H1 (cell line): Measurements from ENCODE around the gene PDZD2. TPM values are rescaled to one million over a fixed set of nuclear protein-coding genes. Genes with fewer than 3 reads are reported as not detected.

Source experiments
- CTCF ChIA-PET: fragments of 300-600 bp; sonication (Branson Sonifier 250); formaldehyde crosslinking; loops from one replicate; lab custom pipeline; 2021; ENCODE audit not compliant: partially characterized antibody; lab: Charles Lee
- POLR2A ChIA-PET: fragments of 300-600 bp; sonication (Branson Sonifier 250); formaldehyde crosslinking; loops from one replicate; lab custom pipeline; 2021; ENCODE audit warnings: inconsistent platforms; ENCODE audit not compliant: partially characterized antibody; lab: Charles Lee
- DNase-seq, 2 experiments: peaks; one replicate each; pipeline versions ENCODE4 v3.0.0 to v3.0.0-alpha.2; 2010 to 2022; ENCODE audit warnings: low spot score in 2 of 2, low read depth in 1 of 2, mixed read lengths in 1 of 2
- FAIRE-seq: peaks from 2 replicates; lab custom pipeline; 2011; peaks lifted over from hg19 to GRCh38; lab: Jason Lieb, UNC
- H2AFZ ChIP-seq: 2 replicates; pipeline ENCODE4 v1.8.1; 2012; ENCODE audit warnings: low read length, inconsistent platforms
- H2AK5ac ChIP-seq: 2 replicates; pipeline ENCODE4 v1.6.1; 2013; ENCODE audit warnings: low read depth, low read length
- H2BK120ac ChIP-seq: replicated peaks from 2 replicates; pipeline ENCODE3; 2013; ENCODE audit warnings: low read depth, low read length, inconsistent platforms
- H2BK12ac ChIP-seq: 2 replicates; pipeline ENCODE4 v1.6.1; 2013; ENCODE audit warnings: low read depth, low read length
- H2BK15ac ChIP-seq: 2 replicates; pipeline ENCODE4 v1.6.1; 2013; ENCODE audit warnings: low read length
- H2BK20ac ChIP-seq: 2 replicates; pipeline ENCODE4 v1.6.1; 2013; ENCODE audit warnings: low read length
- H2BK5ac ChIP-seq: 2 replicates; pipeline ENCODE4 v1.6.1; 2013; ENCODE audit warnings: low read depth, low read length
- H3K14ac ChIP-seq: 2 replicates; pipeline ENCODE4 v1.6.1; 2013; ENCODE audit warnings: inconsistent platforms; ENCODE audit not compliant: insufficient read length
- H3K18ac ChIP-seq: 2 replicates; pipeline ENCODE4 v1.6.1; 2013; ENCODE audit warnings: low read length; ENCODE audit errors: extremely low read depth
- H3K23ac ChIP-seq: 2 replicates; pipeline ENCODE4 v1.6.1; 2013; ENCODE audit warnings: inconsistent platforms; ENCODE audit not compliant: insufficient read length
- H3K23me2 ChIP-seq: 2 replicates; pipeline ENCODE4 v1.6.1; 2013; ENCODE audit warnings: low read depth, low read length
- H3K27ac ChIP-seq: 2 replicates; pipeline ENCODE4 v1.6.1; 2011; ENCODE audit warnings: low read depth, low read length, inconsistent platforms
- H3K27me3 ChIP-seq, 4 experiments: replicated peaks in 1 of 4; 1 replicate in 1 of 4; 2 replicates in 3 of 4; pipeline versions ENCODE4 v1.6.1 to v1.8.1; 2011 to 2013; ENCODE audit warnings: low read length in 3 of 4, mild to moderate bottlenecking in 3 of 4, inconsistent platforms in 2 of 4, mixed read lengths in 2 of 4, moderate library complexity in 1 of 4; ENCODE audit not compliant: control insufficient read depth in 3 of 4, insufficient read depth in 3 of 4; ENCODE audit errors: extremely low read depth in 1 of 4
- H3K36me3 ChIP-seq, 4 experiments: 2 replicates each; pipeline versions ENCODE4 v1.6.1 to v1.8.1; 2011 to 2013; ENCODE audit warnings: mild to moderate bottlenecking in 4 of 4, low read length in 3 of 4, moderate library complexity in 2 of 4, control low read depth in 1 of 4, inconsistent platforms in 1 of 4; ENCODE audit not compliant: insufficient read depth in 4 of 4, control insufficient read depth in 2 of 4
- H3K4ac ChIP-seq: replicated peaks from 2 replicates; pipeline ENCODE3; 2013; ENCODE audit warnings: low read length, low read depth, mixed read lengths, inconsistent platforms; ENCODE audit not compliant: insufficient read length
- H3K4me1 ChIP-seq, 4 experiments: replicated peaks in 1 of 4; 1 replicate in 1 of 4; 2 replicates in 3 of 4; pipeline versions ENCODE4 v1.6.1 to v1.8.1; 2011 to 2013; ENCODE audit warnings: low read length in 3 of 4, inconsistent platforms in 2 of 4, mixed read lengths in 1 of 4; ENCODE audit not compliant: insufficient read depth in 4 of 4, control insufficient read depth in 3 of 4
- H3K4me2 ChIP-seq, 2 experiments: 2 replicates each; pipeline versions ENCODE4 v1.6.1 to v1.8.1; 2011 to 2013; ENCODE audit warnings: low read depth in 2 of 2, low read length in 2 of 2, control low read depth in 1 of 2, inconsistent platforms in 1 of 2, mild to moderate bottlenecking in 1 of 2; ENCODE audit not compliant: insufficient read depth in 1 of 2
- H3K4me3 ChIP-seq, 4 experiments: fragments of 200-600, 300-600 bp in 1 of 4; sonication (generic), shearing (Covaris generic), sonication (Bioruptor Twin) in 1 of 4; 2 replicates each; pipeline versions ENCODE4 v1.5.1 to v1.8.1; 2011 to 2016; ENCODE audit warnings: low read length in 4 of 4, low read depth in 3 of 4, control low read depth in 2 of 4, inconsistent platforms in 2 of 4, mild to moderate bottlenecking in 2 of 4, mixed read lengths in 1 of 4, moderate library complexity in 1 of 4; ENCODE audit not compliant: insufficient read depth in 2 of 4; ENCODE audit errors: extremely low read depth in 1 of 4
- H3K56ac ChIP-seq: replicated peaks from 2 replicates; pipeline ENCODE3; 2013; ENCODE audit warnings: low read depth, mild to moderate bottlenecking, mixed read lengths, low read length, inconsistent platforms; ENCODE audit not compliant: insufficient read length
- H3K79me1 ChIP-seq: 2 replicates; pipeline ENCODE4 v1.6.1; 2013; ENCODE audit warnings: low read depth, low read length, control low read depth
- H3K79me2 ChIP-seq, 2 experiments: 2 replicates each; pipeline versions ENCODE4 v1.6.1 to v1.8.1; 2012 to 2013; ENCODE audit warnings: low read length in 2 of 2, mild to moderate bottlenecking in 2 of 2, inconsistent platforms in 1 of 2; ENCODE audit not compliant: insufficient read depth in 2 of 2, control insufficient read depth in 1 of 2
- H3K9ac ChIP-seq, 4 experiments: replicated peaks in 1 of 4; 1 replicate in 1 of 4; 2 replicates in 3 of 4; pipeline versions ENCODE4 v1.6.1 to v1.8.1; 2011 to 2013; ENCODE audit warnings: low read depth in 3 of 4, low read length in 3 of 4, control low read depth in 2 of 4, mild to moderate bottlenecking in 2 of 4, moderate library complexity in 2 of 4, inconsistent platforms in 1 of 4; ENCODE audit errors: extremely low read depth in 1 of 4
- H3K9me3 ChIP-seq, 2 experiments: 2 replicates each; pipeline versions ENCODE4 v1.6.1 to v1.8.1; 2012 to 2013; ENCODE audit warnings: mild to moderate bottlenecking in 2 of 2, moderate library complexity in 2 of 2, control low read depth in 1 of 2, inconsistent platforms in 1 of 2, low read depth in 1 of 2, low read length in 1 of 2, mixed read lengths in 1 of 2; ENCODE audit not compliant: insufficient read depth in 2 of 2
- H4K20me1 ChIP-seq, 2 experiments: replicated peaks in 1 of 2; 2 replicates each; pipeline versions ENCODE3 to v1.8.1; 2011 to 2013; ENCODE audit warnings: inconsistent platforms in 2 of 2, low read length in 2 of 2, mild to moderate bottlenecking in 1 of 2; ENCODE audit not compliant: insufficient read depth in 2 of 2, control insufficient read depth in 1 of 2
- H4K5ac ChIP-seq: 2 replicates; pipeline ENCODE4 v1.6.1; 2013; ENCODE audit warnings: low read length, low read depth, mixed read lengths, inconsistent platforms; ENCODE audit not compliant: insufficient read length
- H4K8ac ChIP-seq: 2 replicates; pipeline ENCODE4 v1.8.0; 2013; ENCODE audit warnings: mild to moderate bottlenecking, moderate library complexity, low read length, inconsistent platforms; ENCODE audit not compliant: insufficient read depth; ENCODE audit errors: extremely low read depth
- H4K91ac ChIP-seq: replicated peaks from 2 replicates; pipeline ENCODE3; 2013; ENCODE audit warnings: low read length, mixed read lengths, inconsistent platforms; ENCODE audit not compliant: insufficient read length
- WGBS, 2 experiments: shearing (Covaris generic) in 1 of 2; methylation state at CpG; one replicate each; pipeline versions ENCODE4 v1.1.6 to v1.1.7; 2013 to 2015; ENCODE audit warnings: low lambda C conversion rate in 2 of 2, mixed read lengths in 2 of 2, inconsistent platforms in 1 of 2, low coverage in 1 of 2, missing lambda C conversion rate in 1 of 2; ENCODE audit not compliant: insufficient replicate concordance in 2 of 2, insufficient coverage in 1 of 2, insufficient read length in 1 of 2; ENCODE audit errors: extremely low coverage in 1 of 2, missing lambda C conversion rate in 1 of 2; 5-methylcytosine and 5-hydroxymethylcytosine counted together
- polyA plus RNA-seq, 7 experiments: library from polyadenylated mRNA; depleted of rRNA in 3 of 7; stranded (reverse) in 5 of 7; unstranded in 2 of 7; fragments of >200 nt in 5 of 7; fragments of 200-250 nt in 2 of 7; gene quantifications; 1 replicate in 5 of 7; 2 replicates in 1 of 7; 4 replicates in 1 of 7; pipeline versions ENCODE4 v1.2.1 to v1.2.3, GENCODE V29; 2011 to 2013; ENCODE audit warnings: missing spikeins in 2 of 7, mixed read lengths in 2 of 7
- total RNA-seq: library from RNA; stranded (reverse); fragmentation: NEBNext Ultra II Directional; extraction: Animal tissue kit (Norgen Biotek cat#: 25700); gene quantifications from 2 replicates; pipeline ENCODE4 v1.2.1, GENCODE V29; 2021

The PDZD2 gene
- total and polyA plus RNA-seq, 2 of the 8 experiments (the other 6 are each of a cell fraction or from before 2014, with no cell fraction given) = 1.2 to 6.8 TPM

DNA sequence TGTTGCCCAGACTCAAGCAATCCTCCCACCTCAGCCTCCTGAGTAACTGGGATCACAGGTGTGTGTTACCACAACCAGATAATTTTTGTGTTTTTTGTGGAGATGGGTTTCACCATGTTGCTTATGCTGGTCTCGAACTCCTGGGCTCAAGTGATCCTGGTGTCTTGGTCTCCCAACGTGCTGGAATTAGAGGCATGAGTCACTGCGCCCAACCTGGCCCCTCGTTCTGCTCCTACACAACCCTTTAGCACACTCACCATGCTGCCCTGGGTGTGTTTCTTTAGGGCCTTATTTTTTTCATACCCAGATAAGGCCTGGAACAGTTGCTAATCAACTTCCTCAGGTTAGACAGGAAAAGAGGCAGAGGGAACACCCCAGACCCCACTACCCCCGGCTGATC lies 2.6 kb downstream of the PDZD2 start:
- H2BK12ac ChIP-seq = no peak overlapping the region
- ChIA-PET CTCF (interaction anchor here (0.6 to 3.6 kb wide), 3 partner anchors 85 to 167 kb away, joined by 3 to 12 read pairs (median 5); no protein-coding TSS in a partner anchor), POLR2A (no interaction called here)
- 83% methylated on average over 5 of the region's 5 CpGs; no CpG with 5 or more reads in 1 of the 2 experiments for WGBS, 2 experiments
- H3K18ac ChIP-seq = no peak overlapping the region
- H3K9me3 ChIP-seq = no peaks in the 10 kb centered on the region
- H3K79me2 ChIP-seq = no peaks in the 10 kb centered on the region
- H3K4ac ChIP-seq = no peak overlapping the region
- peaks cover 0 to 14% (median 5%) of the 10 kb centered on the region in 4 experiments; a peak in 4 of 7 replicates for H3K4me1 ChIP-seq
- H3K4me3 ChIP-seq = no peak overlapping the region
- no peak overlapping the region for H4K91ac ChIP-seq
- no peak for FAIRE-seq
- no peak for DNase-seq
- H3K27ac ChIP-seq = no peak overlapping the region
- H4K8ac ChIP-seq = no peak overlapping the region
- H3K14ac ChIP-seq = no peak overlapping the region
- H3K23me2 ChIP-seq = peaks cover 8% of the 10 kb centered on the region
- H2AFZ ChIP-seq = no peak overlapping the region
- H3K79me1 ChIP-seq = no peaks in the 10 kb centered on the region
- no peak overlapping the region; the same call in 1 of the 2 replicates for H2AK5ac ChIP-seq
- H3K36me3 ChIP-seq = no peaks in the 10 kb centered on the region; a peak in 1 of 8 replicates
- H4K20me1 ChIP-seq = peaks cover 2 to 4% of the 10 kb centered on the region in 2 experiments
- no peak overlapping the region for H2BK15ac ChIP-seq
- H4K5ac ChIP-seq = no peak overlapping the region
- no peak overlapping the region for H3K9ac ChIP-seq
- H3K23ac ChIP-seq = no peak overlapping the region
- peaks cover 2 to 22% (median 15%) of the 10 kb centered on the region in 4 experiments; a peak in 6 of 7 replicates for H3K27me3 ChIP-seq
- H3K56ac ChIP-seq = no peak overlapping the region
- no peak overlapping the region for H3K4me2 ChIP-seq
- no peak overlapping the region for H2BK5ac ChIP-seq
- no peak overlapping the region for H2BK20ac ChIP-seq
- H2BK120ac ChIP-seq = no peak overlapping the region
